H1 (cell line): ENCODE data around the gene DAZAP1. TPM values are rescaled to one million over a fixed set of nuclear protein-coding genes. Genes with fewer than 3 reads are reported as not detected.

Experiments
- CTCF ChIA-PET: fragments of 300-600 bp; sonication (Branson Sonifier 250); formaldehyde crosslinking; loops from one replicate; lab custom pipeline; 2021; ENCODE audit not compliant: partially characterized antibody; lab: Charles Lee
- POLR2A ChIA-PET: fragments of 300-600 bp; sonication (Branson Sonifier 250); formaldehyde crosslinking; loops from one replicate; lab custom pipeline; 2021; ENCODE audit warnings: inconsistent platforms; ENCODE audit not compliant: partially characterized antibody; lab: Charles Lee
- DNase-seq, 2 experiments: peaks; one replicate each; pipeline versions ENCODE4 v3.0.0 to v3.0.0-alpha.2; 2010 to 2022; ENCODE audit warnings: low spot score in 2 of 2, low read depth in 1 of 2, mixed read lengths in 1 of 2
- FAIRE-seq: peaks from 2 replicates; lab custom pipeline; 2011; peaks lifted over from hg19 to GRCh38; lab: Jason Lieb, UNC
- H2AFZ ChIP-seq: 2 replicates; pipeline ENCODE4 v1.8.1; 2012; ENCODE audit warnings: low read length, inconsistent platforms
- H2AK5ac ChIP-seq: 2 replicates; pipeline ENCODE4 v1.6.1; 2013; ENCODE audit warnings: low read depth, low read length
- H2BK120ac ChIP-seq: replicated peaks from 2 replicates; pipeline ENCODE3; 2013; ENCODE audit warnings: low read depth, low read length, inconsistent platforms
- H2BK12ac ChIP-seq: 2 replicates; pipeline ENCODE4 v1.6.1; 2013; ENCODE audit warnings: low read depth, low read length
- H2BK15ac ChIP-seq: 2 replicates; pipeline ENCODE4 v1.6.1; 2013; ENCODE audit warnings: low read length
- H2BK20ac ChIP-seq: 2 replicates; pipeline ENCODE4 v1.6.1; 2013; ENCODE audit warnings: low read length
- H2BK5ac ChIP-seq: 2 replicates; pipeline ENCODE4 v1.6.1; 2013; ENCODE audit warnings: low read depth, low read length
- H3K14ac ChIP-seq: 2 replicates; pipeline ENCODE4 v1.6.1; 2013; ENCODE audit warnings: inconsistent platforms; ENCODE audit not compliant: insufficient read length
- H3K18ac ChIP-seq: 2 replicates; pipeline ENCODE4 v1.6.1; 2013; ENCODE audit warnings: low read length; ENCODE audit errors: extremely low read depth
- H3K23ac ChIP-seq: 2 replicates; pipeline ENCODE4 v1.6.1; 2013; ENCODE audit warnings: inconsistent platforms; ENCODE audit not compliant: insufficient read length
- H3K23me2 ChIP-seq: 2 replicates; pipeline ENCODE4 v1.6.1; 2013; ENCODE audit warnings: low read depth, low read length
- H3K27ac ChIP-seq: 2 replicates; pipeline ENCODE4 v1.6.1; 2011; ENCODE audit warnings: low read depth, low read length, inconsistent platforms
- H3K27me3 ChIP-seq, 4 experiments: replicated peaks in 1 of 4; 1 replicate in 1 of 4; 2 replicates in 3 of 4; pipeline versions ENCODE4 v1.6.1 to v1.8.1; 2011 to 2013; ENCODE audit warnings: low read length in 3 of 4, mild to moderate bottlenecking in 3 of 4, inconsistent platforms in 2 of 4, mixed read lengths in 2 of 4, moderate library complexity in 1 of 4; ENCODE audit not compliant: control insufficient read depth in 3 of 4, insufficient read depth in 3 of 4; ENCODE audit errors: extremely low read depth in 1 of 4
- H3K36me3 ChIP-seq, 4 experiments: 2 replicates each; pipeline versions ENCODE4 v1.6.1 to v1.8.1; 2011 to 2013; ENCODE audit warnings: mild to moderate bottlenecking in 4 of 4, low read length in 3 of 4, moderate library complexity in 2 of 4, control low read depth in 1 of 4, inconsistent platforms in 1 of 4; ENCODE audit not compliant: insufficient read depth in 4 of 4, control insufficient read depth in 2 of 4
- H3K4ac ChIP-seq: replicated peaks from 2 replicates; pipeline ENCODE3; 2013; ENCODE audit warnings: low read length, low read depth, mixed read lengths, inconsistent platforms; ENCODE audit not compliant: insufficient read length
- H3K4me1 ChIP-seq, 4 experiments: replicated peaks in 1 of 4; 1 replicate in 1 of 4; 2 replicates in 3 of 4; pipeline versions ENCODE4 v1.6.1 to v1.8.1; 2011 to 2013; ENCODE audit warnings: low read length in 3 of 4, inconsistent platforms in 2 of 4, mixed read lengths in 1 of 4; ENCODE audit not compliant: insufficient read depth in 4 of 4, control insufficient read depth in 3 of 4
- H3K4me2 ChIP-seq, 2 experiments: 2 replicates each; pipeline versions ENCODE4 v1.6.1 to v1.8.1; 2011 to 2013; ENCODE audit warnings: low read depth in 2 of 2, low read length in 2 of 2, control low read depth in 1 of 2, inconsistent platforms in 1 of 2, mild to moderate bottlenecking in 1 of 2; ENCODE audit not compliant: insufficient read depth in 1 of 2
- H3K4me3 ChIP-seq, 4 experiments: fragments of 200-600, 300-600 bp in 1 of 4; sonication (generic), shearing (Covaris generic), sonication (Bioruptor Twin) in 1 of 4; 2 replicates each; pipeline versions ENCODE4 v1.5.1 to v1.8.1; 2011 to 2016; ENCODE audit warnings: low read length in 4 of 4, low read depth in 3 of 4, control low read depth in 2 of 4, inconsistent platforms in 2 of 4, mild to moderate bottlenecking in 2 of 4, mixed read lengths in 1 of 4, moderate library complexity in 1 of 4; ENCODE audit not compliant: insufficient read depth in 2 of 4; ENCODE audit errors: extremely low read depth in 1 of 4
- H3K56ac ChIP-seq: replicated peaks from 2 replicates; pipeline ENCODE3; 2013; ENCODE audit warnings: low read depth, mild to moderate bottlenecking, mixed read lengths, low read length, inconsistent platforms; ENCODE audit not compliant: insufficient read length
- H3K79me1 ChIP-seq: 2 replicates; pipeline ENCODE4 v1.6.1; 2013; ENCODE audit warnings: low read depth, low read length, control low read depth
- H3K79me2 ChIP-seq, 2 experiments: 2 replicates each; pipeline versions ENCODE4 v1.6.1 to v1.8.1; 2012 to 2013; ENCODE audit warnings: low read length in 2 of 2, mild to moderate bottlenecking in 2 of 2, inconsistent platforms in 1 of 2; ENCODE audit not compliant: insufficient read depth in 2 of 2, control insufficient read depth in 1 of 2
- H3K9ac ChIP-seq, 4 experiments: replicated peaks in 1 of 4; 1 replicate in 1 of 4; 2 replicates in 3 of 4; pipeline versions ENCODE4 v1.6.1 to v1.8.1; 2011 to 2013; ENCODE audit warnings: low read depth in 3 of 4, low read length in 3 of 4, control low read depth in 2 of 4, mild to moderate bottlenecking in 2 of 4, moderate library complexity in 2 of 4, inconsistent platforms in 1 of 4; ENCODE audit errors: extremely low read depth in 1 of 4
- H3K9me3 ChIP-seq, 2 experiments: 2 replicates each; pipeline versions ENCODE4 v1.6.1 to v1.8.1; 2012 to 2013; ENCODE audit warnings: mild to moderate bottlenecking in 2 of 2, moderate library complexity in 2 of 2, control low read depth in 1 of 2, inconsistent platforms in 1 of 2, low read depth in 1 of 2, low read length in 1 of 2, mixed read lengths in 1 of 2; ENCODE audit not compliant: insufficient read depth in 2 of 2
- H4K20me1 ChIP-seq, 2 experiments: replicated peaks in 1 of 2; 2 replicates each; pipeline versions ENCODE3 to v1.8.1; 2011 to 2013; ENCODE audit warnings: inconsistent platforms in 2 of 2, low read length in 2 of 2, mild to moderate bottlenecking in 1 of 2; ENCODE audit not compliant: insufficient read depth in 2 of 2, control insufficient read depth in 1 of 2
- H4K5ac ChIP-seq: 2 replicates; pipeline ENCODE4 v1.6.1; 2013; ENCODE audit warnings: low read length, low read depth, mixed read lengths, inconsistent platforms; ENCODE audit not compliant: insufficient read length
- H4K8ac ChIP-seq: 2 replicates; pipeline ENCODE4 v1.8.0; 2013; ENCODE audit warnings: mild to moderate bottlenecking, moderate library complexity, low read length, inconsistent platforms; ENCODE audit not compliant: insufficient read depth; ENCODE audit errors: extremely low read depth
- H4K91ac ChIP-seq: replicated peaks from 2 replicates; pipeline ENCODE3; 2013; ENCODE audit warnings: low read length, mixed read lengths, inconsistent platforms; ENCODE audit not compliant: insufficient read length
- CBX5 ChIP-seq: fragments of 300-800, 300-1000 bp; sonication (generic); IDR thresholded peaks from 2 replicates; pipeline ENCODE4 v1.7.1; 2016; ENCODE audit warnings: antibody characterized with exemption, low read length, low read depth
- GABPA ChIP-seq: IDR thresholded peaks from 2 replicates; pipeline ENCODE4 v1.6.1; 2011; ENCODE audit warnings: mild to moderate bottlenecking, low read length, moderate library complexity, borderline replicate concordance; ENCODE audit not compliant: insufficient read depth
- JUN ChIP-seq: IDR thresholded peaks from 2 replicates; pipeline ENCODE4 v1.6.1; 2011; ENCODE audit warnings: low read depth, mild to moderate bottlenecking, improper control_type of control experiment, low read length
- JUND ChIP-seq: IDR thresholded peaks from 2 replicates; pipeline ENCODE4 v1.6.1; 2011; ENCODE audit warnings: mild to moderate bottlenecking, improper control_type of control experiment, low read length
- KDM1A ChIP-seq: fragments of 200-600, 300-600 bp; sonication (generic); IDR thresholded peaks from 2 replicates; pipeline ENCODE4 v1.7.1; 2016; ENCODE audit warnings: mild to moderate bottlenecking, low read length, borderline replicate concordance
- RFX5 ChIP-seq: IDR thresholded peaks from 2 replicates; pipeline ENCODE4 v1.6.1; 2011; ENCODE audit warnings: low read depth, low read length, improper control_type of control experiment, borderline replicate concordance
- SIRT6 ChIP-seq: IDR thresholded peaks from one replicate; pipeline ENCODE4 v1.7.1; 2012; ENCODE audit warnings: low read length, inconsistent platforms
- SP2 ChIP-seq: IDR thresholded peaks from 2 replicates; pipeline ENCODE4 v1.6.1; 2012; ENCODE audit warnings: mild to moderate bottlenecking, low read length, inconsistent platforms
- SP4 ChIP-seq: IDR thresholded peaks from 2 replicates; pipeline ENCODE4 v1.6.1; 2012; ENCODE audit warnings: low read length, inconsistent platforms
- WGBS, 2 experiments: shearing (Covaris generic) in 1 of 2; methylation state at CpG; one replicate each; pipeline versions ENCODE4 v1.1.6 to v1.1.7; 2013 to 2015; ENCODE audit warnings: low lambda C conversion rate in 2 of 2, mixed read lengths in 2 of 2, inconsistent platforms in 1 of 2, low coverage in 1 of 2, missing lambda C conversion rate in 1 of 2; ENCODE audit not compliant: insufficient replicate concordance in 2 of 2, insufficient coverage in 1 of 2, insufficient read length in 1 of 2; ENCODE audit errors: extremely low coverage in 1 of 2, missing lambda C conversion rate in 1 of 2; 5-methylcytosine and 5-hydroxymethylcytosine counted together
- polyA plus RNA-seq, 7 experiments: library from polyadenylated mRNA; depleted of rRNA in 3 of 7; stranded (reverse) in 5 of 7; unstranded in 2 of 7; fragments of >200 nt in 5 of 7; fragments of 200-250 nt in 2 of 7; gene quantifications; 1 replicate in 5 of 7; 2 replicates in 1 of 7; 4 replicates in 1 of 7; pipeline versions ENCODE4 v1.2.1 to v1.2.3, GENCODE V29; 2011 to 2013; ENCODE audit warnings: missing spikeins in 2 of 7, mixed read lengths in 2 of 7
- total RNA-seq: library from RNA; stranded (reverse); fragmentation: NEBNext Ultra II Directional; extraction: Animal tissue kit (Norgen Biotek cat#: 25700); gene quantifications from 2 replicates; pipeline ENCODE4 v1.2.1, GENCODE V29; 2021
- TF ChIP-seq, protein P1 (sequence below): IDR thresholded peaks from 2 replicates; pipeline ENCODE4 v1.6.1; 2012; ENCODE audit warnings: inconsistent platforms
- TF ChIP-seq, protein P2 (sequence below): IDR thresholded peaks from 2 replicates; pipeline ENCODE4 v1.6.1; 2012; ENCODE audit warnings: inconsistent platforms

The DAZAP1 gene
- total and polyA plus RNA-seq, 2 of the 8 experiments (the other 6 are each of a cell fraction or from before 2014, with no cell fraction given) = 79.6 to 341 TPM

DNA sequence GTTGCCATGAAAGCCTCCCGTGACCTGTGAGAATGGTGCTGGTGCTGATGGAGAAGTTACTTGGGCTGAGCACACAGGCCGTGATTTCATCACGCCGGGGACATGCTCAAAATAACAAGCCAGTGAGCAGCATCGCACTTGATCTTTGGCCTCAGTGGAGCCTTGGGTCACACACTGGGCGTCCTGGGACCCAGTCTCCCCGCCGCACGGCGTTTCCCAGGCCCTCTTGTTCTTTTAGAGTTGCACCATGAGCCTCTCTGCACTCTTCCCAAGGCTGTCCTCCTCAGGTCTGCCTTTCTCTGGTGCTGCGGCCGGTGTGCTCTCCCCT lies 33.2 kb upstream of the DAZAP1 start:
- no peak for DNase-seq
- H4K8ac ChIP-seq = no peak overlapping the region
- H2BK15ac ChIP-seq = no peak overlapping the region
- H3K56ac ChIP-seq = no peak overlapping the region
- H2BK5ac ChIP-seq = no peak overlapping the region
- peaks cover 14 to 49% (median 36%) of the 10 kb centered on the region in 4 experiments for H3K36me3 ChIP-seq
- H3K14ac ChIP-seq = no peak overlapping the region
- peaks cover 2% of the 10 kb centered on the region; the same call in 1 of the 2 replicates for H3K79me1 ChIP-seq
- no peaks in the 10 kb centered on the region; a peak in 1 of 7 replicates for H3K4me1 ChIP-seq
- H4K5ac ChIP-seq = no peak overlapping the region
- no peak overlapping the region for H3K4ac ChIP-seq
- no peak overlapping the region for H2AK5ac ChIP-seq
- whole genome bisulfite sequencing, 2 experiments = 89% methylated on average over 12 of the region's 12 CpGs; no CpG with 5 or more reads in 1 of the 2 experiments
- H2BK20ac ChIP-seq = no peak overlapping the region
- no peak overlapping the region for H2BK12ac ChIP-seq
- peaks cover 0 to 9% of the 10 kb centered on the region in 2 experiments for H4K20me1 ChIP-seq
- H3K9me3 ChIP-seq = no peaks in the 10 kb centered on the region
- TF ChIP-seq SP2 (no peak), SP4 (no peak), SIRT6 (no peak), GABPA (no peak), KDM1A (no peak), RFX5 (no peak), JUN (no peak), CBX5 (no peak), JUND (no peak)
- TF ChIP-seq, protein P1, sequence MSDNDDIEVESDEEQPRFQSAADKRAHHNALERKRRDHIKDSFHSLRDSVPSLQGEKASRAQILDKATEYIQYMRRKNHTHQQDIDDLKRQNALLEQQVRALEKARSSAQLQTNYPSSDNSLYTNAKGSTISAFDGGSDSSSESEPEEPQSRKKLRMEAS = no peak
- TF ChIP-seq, protein P2, sequence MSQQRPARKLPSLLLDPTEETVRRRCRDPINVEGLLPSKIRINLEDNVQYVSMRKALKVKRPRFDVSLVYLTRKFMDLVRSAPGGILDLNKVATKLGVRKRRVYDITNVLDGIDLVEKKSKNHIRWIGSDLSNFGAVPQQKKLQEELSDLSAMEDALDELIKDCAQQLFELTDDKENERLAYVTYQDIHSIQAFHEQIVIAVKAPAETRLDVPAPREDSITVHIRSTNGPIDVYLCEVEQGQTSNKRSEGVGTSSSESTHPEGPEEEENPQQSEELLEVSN = no peak
- TF ChIP-seq, all 59 proteins: peak for 0
- H3K27ac ChIP-seq = no peak overlapping the region
- H3K27me3 ChIP-seq = no peaks in the 10 kb centered on the region
- no peak overlapping the region for H3K4me2 ChIP-seq
- no peak overlapping the region for H3K18ac ChIP-seq
- ChIA-PET CTCF (interaction anchor here (0.7 kb wide), 1 partner anchor 93 kb away, joined by 3 read pairs; no protein-coding TSS in a partner anchor), POLR2A (no interaction called here)
- no peak overlapping the region for H2AFZ ChIP-seq
- no peak overlapping the region for H4K91ac ChIP-seq
- H3K4me3 ChIP-seq = no peak overlapping the region
- H3K23me2 ChIP-seq = no peaks in the 10 kb centered on the region
- FAIRE-seq = no peak
- no peak overlapping the region for H3K9ac ChIP-seq
- H3K23ac ChIP-seq = no peak overlapping the region
- no peak overlapping the region for H2BK120ac ChIP-seq
- no peaks in the 10 kb centered on the region for H3K79me2 ChIP-seq
